ENCODE measurements around the gene ABCG5.

DNA sequence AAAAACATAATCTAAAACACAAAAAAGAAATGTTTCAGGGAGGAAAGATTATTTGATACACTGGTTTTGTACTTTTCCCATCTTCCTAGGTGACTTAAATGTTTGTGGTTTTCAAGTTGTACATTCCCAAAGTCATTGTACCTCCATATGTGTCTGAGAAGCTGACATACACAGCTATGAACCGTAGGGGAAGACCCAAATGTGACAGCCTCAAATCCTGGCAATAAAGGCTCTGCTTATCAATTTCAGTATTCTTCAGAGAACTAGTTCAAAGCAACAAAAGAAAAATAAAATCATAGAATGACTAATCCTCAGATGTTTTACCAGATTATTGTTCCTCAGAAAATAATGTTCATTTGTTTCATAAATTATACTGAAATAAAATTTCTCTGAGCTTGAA, 62.3 kb downstream of the ABCG5 start:
- TF ChIP-seq, protein P1, sequence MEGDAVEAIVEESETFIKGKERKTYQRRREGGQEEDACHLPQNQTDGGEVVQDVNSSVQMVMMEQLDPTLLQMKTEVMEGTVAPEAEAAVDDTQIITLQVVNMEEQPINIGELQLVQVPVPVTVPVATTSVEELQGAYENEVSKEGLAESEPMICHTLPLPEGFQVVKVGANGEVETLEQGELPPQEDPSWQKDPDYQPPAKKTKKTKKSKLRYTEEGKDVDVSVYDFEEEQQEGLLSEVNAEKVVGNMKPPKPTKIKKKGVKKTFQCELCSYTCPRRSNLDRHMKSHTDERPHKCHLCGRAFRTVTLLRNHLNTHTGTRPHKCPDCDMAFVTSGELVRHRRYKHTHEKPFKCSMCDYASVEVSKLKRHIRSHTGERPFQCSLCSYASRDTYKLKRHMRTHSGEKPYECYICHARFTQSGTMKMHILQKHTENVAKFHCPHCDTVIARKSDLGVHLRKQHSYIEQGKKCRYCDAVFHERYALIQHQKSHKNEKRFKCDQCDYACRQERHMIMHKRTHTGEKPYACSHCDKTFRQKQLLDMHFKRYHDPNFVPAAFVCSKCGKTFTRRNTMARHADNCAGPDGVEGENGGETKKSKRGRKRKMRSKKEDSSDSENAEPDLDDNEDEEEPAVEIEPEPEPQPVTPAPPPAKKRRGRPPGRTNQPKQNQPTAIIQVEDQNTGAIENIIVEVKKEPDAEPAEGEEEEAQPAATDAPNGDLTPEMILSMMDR (IDR thresholded peaks at IDR 0.05) = no peak
- no peak for TF ChIP-seq POLR2AphosphoS5 (IDR thresholded peaks at IDR 0.05)
- no peak for TF ChIP-seq POLR2A (IDR thresholded peaks at IDR 0.05)

Measured in suprapubic skin (tissue), 4 donors.